OCI-LY1 (cell line): ENCODE data around the gene XYLT1.

Source experiments
- CTCF ChIP-seq: fragments of 200-600 bp; sonication (generic), shearing (Covaris generic); IDR thresholded peaks from 2 replicates; pipeline ENCODE4 v1.5.1; 2017; ENCODE audit warnings: mild to moderate bottlenecking, antibody characterized with exemption, low read length, moderate library complexity, mixed read lengths
- EZH2 ChIP-seq: fragments of 200-600 bp; sonication (generic), shearing (Covaris generic); IDR thresholded peaks from 2 replicates; pipeline ENCODE4 v1.8.0; 2017; ENCODE audit warnings: borderline replicate concordance, mixed run types, mild to moderate bottlenecking, antibody characterized with exemption, low read length, moderate library complexity, mixed read lengths

GRCh38 chr16:17105239-17105797 lies 365.4 kb downstream of the XYLT1 start:
- TF ChIP-seq EZH2 (no peak), CTCF (no peak)
